Naive thymus-derived CD4-positive, alpha-beta T cell (primary cell): ENCODE measurements around the gene S100P. TPM values are rescaled to one million over a fixed set of nuclear protein-coding genes. Genes with fewer than 3 reads are reported as not detected.

Experiments
- ATAC-seq: fragments of 150-1000 bp; cut with Tn5 transposase; 2 replicates; pipeline ENCODE4 v1.10.0; 2021; ENCODE audit warnings: mild to moderate bottlenecking, moderate library complexity
- CTCF ChIA-PET: fragments of 350-600 bp; sonication (Branson Sonifier 250); formaldehyde crosslinking; loops from one replicate; lab custom pipeline; 2021; ENCODE audit warnings: antibody characterized with exemption; lab: Charles Lee
- POLR2A ChIA-PET: fragments of 350-600 bp; sonication (Branson Sonifier 250); formaldehyde crosslinking; loops from one replicate; lab custom pipeline; 2021; ENCODE audit warnings: antibody characterized with exemption, inconsistent platforms; lab: Charles Lee
- DNase-seq, 9 donors: peaks; one replicate each; pipeline versions ENCODE4 v3.0.0 to v3.0.0-alpha.2; 2020 to 2022; ENCODE audit warnings: mixed read lengths in 1 of 9
- H3K27ac ChIP-seq: one replicate; pipeline ENCODE4 v1.7.0; 2013; ENCODE audit warnings: mild to moderate bottlenecking, low read depth, low read length, moderate library complexity
- H3K27me3 ChIP-seq, 2 donors: one replicate each; pipeline ENCODE4 v1.7.0; 2013; ENCODE audit warnings: low read length in 2 of 2, mild to moderate bottlenecking in 2 of 2, moderate library complexity in 2 of 2; ENCODE audit not compliant: control insufficient read depth in 2 of 2, insufficient read depth in 2 of 2
- H3K36me3 ChIP-seq, 3 experiments: 1 replicate in 2 of 3; 2 replicates in 1 of 3; pipeline ENCODE4 v1.7.0; 2013; ENCODE audit warnings: low read length in 3 of 3, mild to moderate bottlenecking in 3 of 3, moderate library complexity in 1 of 3; ENCODE audit not compliant: insufficient read depth in 3 of 3, control insufficient read depth in 2 of 3
- H3K4me1 ChIP-seq, 2 donors: one replicate each; pipeline ENCODE4 v1.7.0; 2013; ENCODE audit warnings: low read length in 2 of 2, mild to moderate bottlenecking in 2 of 2, moderate library complexity in 1 of 2; ENCODE audit not compliant: control insufficient read depth in 2 of 2, insufficient read depth in 2 of 2
- H3K4me3 ChIP-seq: 2 replicates; pipeline ENCODE4 v1.7.0; 2013; ENCODE audit warnings: mild to moderate bottlenecking, low read length
- H3K9me3 ChIP-seq, 3 experiments: 1 replicate in 2 of 3; 2 replicates in 1 of 3; pipeline ENCODE4 v1.7.0; 2013; ENCODE audit warnings: low read length in 3 of 3; ENCODE audit not compliant: control insufficient read depth in 2 of 3
- H3K27ac Mint-ChIP-seq, 9 donors: one replicate each; pipeline ENCODE4 v1.8.0; 2020 to 2022; ENCODE audit warnings: mixed read lengths in 9 of 9, mild to moderate bottlenecking in 8 of 9, moderate library complexity in 5 of 9, inconsistent platforms in 2 of 9
- H3K27me3 Mint-ChIP-seq, 5 donors: one replicate each; pipeline ENCODE4 v1.8.0; 2021 to 2022; ENCODE audit warnings: mixed read lengths in 5 of 5, mild to moderate bottlenecking in 1 of 5
- H3K36me3 Mint-ChIP-seq, 5 donors: one replicate each; pipeline ENCODE4 v1.8.0; 2020 to 2022; ENCODE audit warnings: mixed read lengths in 5 of 5, mild to moderate bottlenecking in 3 of 5, inconsistent platforms in 1 of 5
- H3K4me1 Mint-ChIP-seq, 7 donors: one replicate each; pipeline ENCODE4 v1.8.0; 2020 to 2022; ENCODE audit warnings: mixed read lengths in 7 of 7, mild to moderate bottlenecking in 3 of 7, inconsistent platforms in 1 of 7
- H3K4me3 Mint-ChIP-seq, 10 donors: one replicate each; pipeline ENCODE4 v1.8.0; 2020 to 2022; ENCODE audit warnings: mild to moderate bottlenecking in 10 of 10, mixed read lengths in 10 of 10, moderate library complexity in 6 of 10, inconsistent platforms in 2 of 10
- H3K9me3 Mint-ChIP-seq, 11 donors: one replicate each; pipeline ENCODE4 v1.8.0; 2020 to 2022; ENCODE audit warnings: mixed read lengths in 11 of 11, mild to moderate bottlenecking in 4 of 11, inconsistent platforms in 1 of 11, moderate library complexity in 1 of 11
- intact Hi-C, 2 donors: fragments of 100-400 bp; cut with micrococcal nuclease; formaldehyde crosslinking; loops; one replicate each; pipeline ENCODE4 v1.15.1; 2023
- polyA plus RNA-seq, 2 donors: library from polyadenylated mRNA; unstranded; fragments of 300-500 nt; fragmentation: Illumina TruSeq; gene quantifications; one replicate each; pipeline ENCODE4 v1.2.3, GENCODE V29; 2021
- total RNA-seq, 6 experiments: library from RNA in 5 of 6; stranded (reverse) in 5 of 6; gene quantifications; 1 replicate in 5 of 6; 2 replicates in 1 of 6; pipeline ENCODE4 v1.2.3 and lab custom pipeline; 2021 to 2026

S100P gene
- total and polyA plus RNA-seq, 7 experiments from 2014 or later: 0.65 to 15.7 (median 8.0) TPM; not detected in 3

- peaks cover 47 to 80% (median 71%) of the 10 kb centered on the region in 7 donors for H3K4me1 Mint-ChIP-seq
- Histone ChIP-seq H3K27ac (no peak overlapping the region), H3K9me3 (no peaks in the 10 kb centered on the region), H3K27me3 (no peaks in the 10 kb centered on the region), H3K4me3 (no peak overlapping the region), H3K36me3 (peaks cover 0 to 36% (median 0%) of the 10 kb centered on the region in 3 experiments), H3K4me1 (peaks cover 37 to 55% of the 10 kb centered on the region in 2 donors)
- H3K9me3 Mint-ChIP-seq: peaks cover 0 to 3% (median 0%) of the 10 kb centered on the region in 11 donors
- H3K4me3 Mint-ChIP-seq: peak overlapping the region in 9 of 10 donors; percentile 4 to 100 (median 34)
- ATAC-seq (no peak), DNase-seq (no peak)
- peaks cover 23 to 66% (median 48%) of the 10 kb centered on the region in 5 donors for H3K36me3 Mint-ChIP-seq
- ChIA-PET CTCF (interaction anchor here (0.6 to 1.2 kb wide), 4 partner anchors 9 to 179 kb away, joined by 3 read pairs; no protein-coding TSS in a partner anchor), POLR2A (interaction anchor here (3.7 to 23.6 kb wide), 5 partner anchors 6 to 66 kb away, joined by 8 to 696 read pairs (median 552); partner anchors contain the start of genes BLOC1S4, MRFAP1, MRFAP1L1 and S100P)
- H3K27ac Mint-ChIP-seq: peak overlapping the region in 5 of 9 donors; percentile 23 to 87 (median 44)
- peaks cover 0 to under 1% (median 0%) of the 10 kb centered on the region in 5 donors for H3K27me3 Mint-ChIP-seq
- intact Hi-C loops: no loop called here
Observed at GRCh38 chr4:6705646-6706045, 12.0 kb downstream of the S100P start.

GRCh38 chr4:6706173-6706572 is 12.5 kb downstream of the S100P start:
- Histone ChIP-seq H3K9me3 (no peaks in the 10 kb centered on the region), H3K27me3 (no peaks in the 10 kb centered on the region), H3K27ac (peak overlapping the region; percentile 5), H3K4me1 (peaks cover 38 to 56% of the 10 kb centered on the region in 2 donors), H3K36me3 (peaks cover 0 to 36% (median 0%) of the 10 kb centered on the region in 3 experiments), H3K4me3 (no peak overlapping the region)
- Mint-ChIP-seq H3K27ac (peak overlapping the region in 5 of 9 donors; percentile 9 to 42 (median 14)), H3K4me3 (peak overlapping the region; percentile 16 to 100 (median 56)), H3K9me3 (peaks cover 0 to 3% (median 0%) of the 10 kb centered on the region in 11 donors), H3K27me3 (peaks cover 0 to 4% (median 0%) of the 10 kb centered on the region in 5 donors), H3K36me3 (peaks cover 20 to 66% (median 46%) of the 10 kb centered on the region in 5 donors), H3K4me1 (peaks cover 47 to 81% (median 74%) of the 10 kb centered on the region in 7 donors)
- intact Hi-C loops: no loop called here
- no peak for DNase-seq
- ChIA-PET CTCF (interaction anchor here (0.8 to 1.3 kb wide), 5 partner anchors 10 to 16 kb away, joined by 3 to 4 read pairs (median 3); no protein-coding TSS in a partner anchor), POLR2A (interaction anchor here (0.6 to 23.6 kb wide), 6 partner anchors 10 to 203 kb away, joined by 5 to 696 read pairs (median 40); partner anchors contain the start of genes MRFAP1, S100P and TBC1D14)
- ATAC-seq: no peak

- Histone ChIP-seq H3K27ac (peak within 1 kb of the TSS; percentile 86), H3K36me3 (peaks cover 0 to 20% (median 0%) of the 10 kb centered on the region in 3 experiments), H3K4me1 (peaks cover 38 to 48% of the 10 kb centered on the region in 2 donors), H3K4me3 (peak within 1 kb of the TSS; percentile 93), H3K9me3 (no peaks in the 10 kb centered on the region), H3K27me3 (no peaks in the 10 kb centered on the region)
- ATAC-seq: peak; percentile 99
- Mint-ChIP-seq H3K36me3 (peaks cover 20 to 48% (median 31%) of the 10 kb centered on the region in 5 donors), H3K9me3 (peaks cover 0 to 5% (median 0%) of the 10 kb centered on the region in 11 donors), H3K4me3 (peak within 1 kb of the TSS; percentile 96 to 100 (median 98)), H3K27me3 (peaks cover 0 to 8% (median 0%) of the 10 kb centered on the region in 5 donors), H3K4me1 (peaks cover 45 to 71% (median 65%) of the 10 kb centered on the region in 7 donors), H3K27ac (peak within 1 kb of the TSS; percentile 95 to 99 (median 98))
- intact Hi-C loops: loop anchor here (1.0 to 2.0 kb wide), 11 partner anchors 8 to 359 kb away; partner anchors contain the start of genes MAN2B2 (in 2 of the 2), MRFAP1 (in 2 of the 2), GRPEL1 (in 1 of the 2) and TBC1D14 (in 1 of the 2)
- POLR2A ChIA-PET: interaction anchor here (0.8 to 23.6 kb wide), 15 partner anchors 9 to 360 kb away, joined by 3 to 696 read pairs (median 5); partner anchors contain the start of genes GRPEL1, MRFAP1 and S100P
- CTCF ChIA-PET: interaction anchor here (0.6 to 4.6 kb wide), 8 partner anchors 9 to 361 kb away, joined by 3 to 44 read pairs (median 6); partner anchors contain the start of gene MRFAP1
- DNase-seq: peak; percentile 91 to 98 (median 97)
Observed at GRCh38 chr4:6709230-6710114, 15.8 kb downstream of the S100P start, which contains the start of gene MRFAP1L1. Gene MRFAP1L1 (minus strand): TSS chr4:6709865. CDS start chr4:6709629, 236 bp downstream.

GRCh38 chr4:6710282-6710681 is 16.6 kb downstream of the S100P start:
- Histone ChIP-seq H3K9me3 (no peaks in the 10 kb centered on the region), H3K27ac (peak overlapping the region; percentile 86), H3K36me3 (peaks cover 0 to 19% (median 0%) of the 10 kb centered on the region in 3 experiments), H3K27me3 (no peaks in the 10 kb centered on the region), H3K4me1 (peaks cover 40 to 42% of the 10 kb centered on the region in 2 donors), H3K4me3 (peak overlapping the region; percentile 54)
- H3K4me1 Mint-ChIP-seq: peaks cover 39 to 66% (median 61%) of the 10 kb centered on the region in 7 donors
- H3K27ac Mint-ChIP-seq: peak overlapping the region; percentile 95 to 99 (median 98)
- peak overlapping the region; percentile 96 to 100 (median 98) for H3K4me3 Mint-ChIP-seq
- ChIA-PET CTCF (interaction anchor here (1.0 to 4.6 kb wide), 6 partner anchors 8 to 360 kb away, joined by 3 to 44 read pairs (median 6); partner anchors contain the start of gene MRFAP1), POLR2A (interaction anchor here (0.8 to 23.6 kb wide), 14 partner anchors 8 to 359 kb away, joined by 3 to 696 read pairs (median 4); partner anchors contain the start of genes GRPEL1, MRFAP1 and S100P)
- ATAC-seq (no peak), DNase-seq (no peak)
- peaks cover 15 to 40% (median 26%) of the 10 kb centered on the region in 5 donors for H3K36me3 Mint-ChIP-seq
- H3K27me3 Mint-ChIP-seq: peaks cover 0 to 8% (median 0%) of the 10 kb centered on the region in 5 donors
- intact Hi-C loops: no loop called here
- peaks cover 0 to 5% (median 0%) of the 10 kb centered on the region in 11 donors for H3K9me3 Mint-ChIP-seq

- no peak overlapping the region for H3K27ac ChIP-seq
- Mint-ChIP-seq H3K9me3 (peaks cover 0 to 5% (median 0%) of the 10 kb centered on the region in 11 donors), H3K36me3 (peaks cover 11 to 36% (median 20%) of the 10 kb centered on the region in 5 donors), H3K27me3 (peaks cover 0 to 12% (median 0%) of the 10 kb centered on the region in 5 donors), H3K4me3 (peak overlapping the region in 3 of 10 donors; percentile 16 to 45 (median 38)), H3K4me1 (peaks cover 40 to 66% (median 61%) of the 10 kb centered on the region in 7 donors), H3K27ac (peak overlapping the region in 4 of 9 donors; percentile 97 to 99 (median 98))
- intact Hi-C loops: no loop called here
- POLR2A ChIA-PET: interaction anchor here (18.3 to 23.6 kb wide), 2 partner anchors 15 to 35 kb away, joined by 552 to 696 read pairs; partner anchors contain the start of gene S100P
- DNase-seq (no peak), ATAC-seq (no peak)
- no peak overlapping the region for H3K4me3 ChIP-seq
- H3K36me3 ChIP-seq: peaks cover 0 to 19% (median 0%) of the 10 kb centered on the region in 3 experiments
- H3K9me3 ChIP-seq: no peaks in the 10 kb centered on the region
- CTCF ChIA-PET: interaction anchor here (0.7 to 4.6 kb wide), 2 partner anchors 36 to 163 kb away, joined by 3 to 44 read pairs; a partner anchor contains a TSS
- H3K4me1 ChIP-seq: peaks cover 40 to 42% of the 10 kb centered on the region in 2 donors
- H3K27me3 ChIP-seq: no peaks in the 10 kb centered on the region
Observed at GRCh38 chr4:6710996-6711395, 17.3 kb downstream of the S100P start.
